HEK293 (cell line): ENCODE data around the gene AP2A1.

Experiments
- CTCF ChIA-PET: fragments of 350-600 bp; formaldehyde crosslinking; extraction: SDS; loops from one replicate; lab custom pipeline; 2021; ENCODE audit warnings: antibody characterized with exemption; lab: Yijun Ruan, JAX
- POLR2A ChIA-PET: fragments of 300-600 bp; formaldehyde crosslinking; extraction: SDS; loops from one replicate; lab custom pipeline; 2020; ENCODE audit warnings: antibody characterized with exemption, inconsistent platforms; lab: Yijun Ruan, JAX
- H3K27ac ChIP-seq: fragments of 200-500 bp; sonication (Bioruptor generic); 2 replicates; pipeline ENCODE4 v1.5.1; 2014; ENCODE audit warnings: low read depth, low read length, control low read depth, inconsistent platforms; ENCODE audit errors: extremely low read depth
- H3K36me3 ChIP-seq, 2 experiments: fragments of 200-500 bp in 1 of 2; sonication (Bioruptor generic) in 1 of 2; 1 replicate in 1 of 2; 2 replicates in 1 of 2; pipeline ENCODE4 v1.5.1; 2014 to 2017; ENCODE audit warnings: inconsistent platforms in 2 of 2, low read length in 2 of 2; ENCODE audit not compliant: control insufficient read depth in 2 of 2, insufficient read depth in 1 of 2
- H3K4me1 ChIP-seq: fragments of 200-500 bp; sonication (Bioruptor generic); 2 replicates; pipeline ENCODE4 v1.5.1; 2014; ENCODE audit warnings: mild to moderate bottlenecking, low read length, inconsistent platforms; ENCODE audit not compliant: control insufficient read depth, insufficient read depth
- H3K4me3 ChIP-seq: 2 replicates; pipeline ENCODE4 v1.5.1; 2011; ENCODE audit warnings: low read depth, mild to moderate bottlenecking, control low read depth, low read length, moderate library complexity
- H3K9me3 ChIP-seq: fragments of 200-500 bp; sonication (Bioruptor generic); 2 replicates; pipeline ENCODE4 v1.5.1; 2014; ENCODE audit warnings: low read depth, low read length, inconsistent platforms; ENCODE audit not compliant: control insufficient read depth, insufficient read depth
- GLIS1 ChIP-seq: fragments of 450-650 bp; formaldehyde crosslinking; IDR thresholded peaks from 2 replicates; pipeline ENCODE4 v1.5.1; 2016; ENCODE audit warnings: missing biosample characterization, missing genetic modification characterization
- KLF1 ChIP-seq: fragments of 450-650 bp; formaldehyde crosslinking; IDR thresholded peaks from 2 replicates; pipeline ENCODE4 v1.5.1; 2016; ENCODE audit warnings: missing biosample characterization, missing genetic modification characterization
- KLF7 ChIP-seq: fragments of 450-650 bp; formaldehyde crosslinking; IDR thresholded peaks from 2 replicates; pipeline ENCODE4 v1.5.1; 2016; ENCODE audit warnings: missing biosample characterization, missing genetic modification characterization, borderline replicate concordance
- SETDB1 ChIP-seq: IDR thresholded peaks from one replicate; pipeline ENCODE4 v1.6.1; 2017; ENCODE audit warnings: mild to moderate bottlenecking, low read length, moderate library complexity, mixed read lengths; ENCODE audit not compliant: insufficient read length
- SP7 ChIP-seq: fragments of 450-650 bp; formaldehyde crosslinking; IDR thresholded peaks from 2 replicates; pipeline ENCODE4 v1.5.1; 2016; ENCODE audit warnings: missing biosample characterization, missing genetic modification characterization
- ZFP3 ChIP-seq: fragments of 450-650 bp; formaldehyde crosslinking; IDR thresholded peaks from 2 replicates; pipeline ENCODE4 v1.5.1; 2016; ENCODE audit warnings: low read depth, missing biosample characterization, missing genetic modification characterization
- ZIC2 ChIP-seq: fragments of 450-650 bp; formaldehyde crosslinking; IDR thresholded peaks from 2 replicates; pipeline ENCODE4 v1.5.1; 2016; ENCODE audit warnings: missing biosample characterization, missing genetic modification characterization
- ZNF146 ChIP-seq: fragments of 450-650 bp; formaldehyde crosslinking; IDR thresholded peaks from 2 replicates; pipeline ENCODE4 v1.5.1; 2016; ENCODE audit warnings: missing biosample characterization, missing genetic modification characterization
- ZNF169 ChIP-seq: fragments of 450-650 bp; formaldehyde crosslinking; IDR thresholded peaks from 2 replicates; pipeline ENCODE4 v1.5.1; 2016; ENCODE audit warnings: missing biosample characterization, missing genetic modification characterization
- ZNF433 ChIP-seq: fragments of 450-650 bp; formaldehyde crosslinking; IDR thresholded peaks from 2 replicates; pipeline ENCODE4 v1.5.1; 2016; ENCODE audit warnings: missing biosample characterization, missing genetic modification characterization, low read depth
- ZNF677 ChIP-seq: fragments of 450-650 bp; IDR thresholded peaks from 2 replicates; pipeline ENCODE4 v1.5.0; 2018; ENCODE audit warnings: missing biosample characterization, mild to moderate bottlenecking, missing genetic modification characterization, moderate library complexity
- ZNF707 ChIP-seq: fragments of 450-650 bp; formaldehyde crosslinking; IDR thresholded peaks from 2 replicates; pipeline ENCODE4 v1.5.1; 2016; ENCODE audit warnings: missing biosample characterization, missing genetic modification characterization
- TF ChIP-seq, protein P1 (sequence below): fragments of 450-650 bp; formaldehyde crosslinking; IDR thresholded peaks from 2 replicates; pipeline ENCODE4 v1.5.1; 2016; ENCODE audit warnings: missing biosample characterization, missing genetic modification characterization, borderline replicate concordance

Gene AP2A1

DNA sequence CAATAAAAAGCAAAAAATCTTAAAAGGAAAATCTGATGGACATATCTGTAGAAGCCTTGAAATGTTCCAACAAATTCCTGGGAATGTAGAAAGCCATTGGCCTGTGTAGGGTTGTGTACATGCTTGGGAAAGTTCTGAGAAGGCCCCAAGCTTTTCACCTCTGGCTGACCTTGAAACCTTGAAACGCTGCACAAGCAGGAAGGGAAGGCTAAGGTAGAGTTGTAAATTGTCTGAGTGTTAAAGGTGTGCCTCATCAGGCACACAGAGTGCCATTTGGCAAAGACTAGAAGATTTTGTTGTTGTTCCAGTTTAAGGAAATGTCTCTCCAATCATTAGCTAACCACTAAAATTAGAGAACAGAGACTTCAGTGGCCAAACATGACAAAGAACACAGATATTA, 14.1 kb upstream of the AP2A1 start:
- POLR2A ChIA-PET: interaction anchor here (0.6 kb wide), 1 partner anchor 41 kb away, joined by 4 read pairs; no protein-coding TSS in a partner anchor
- no peaks in the 10 kb centered on the region for H3K9me3 ChIP-seq
- H3K4me1 ChIP-seq: no peaks in the 10 kb centered on the region
- H3K36me3 ChIP-seq: no peaks in the 10 kb centered on the region
- CTCF ChIA-PET: interaction anchor here (0.6 kb wide), 2 partner anchors 103 to 176 kb away, joined by 3 read pairs; no protein-coding TSS in a partner anchor
- no peak overlapping the region for H3K4me3 ChIP-seq
- no peak overlapping the region for H3K27ac ChIP-seq
- TF ChIP-seq SETDB1 (peak; percentile 53), SP7 (no peak)

DNA sequence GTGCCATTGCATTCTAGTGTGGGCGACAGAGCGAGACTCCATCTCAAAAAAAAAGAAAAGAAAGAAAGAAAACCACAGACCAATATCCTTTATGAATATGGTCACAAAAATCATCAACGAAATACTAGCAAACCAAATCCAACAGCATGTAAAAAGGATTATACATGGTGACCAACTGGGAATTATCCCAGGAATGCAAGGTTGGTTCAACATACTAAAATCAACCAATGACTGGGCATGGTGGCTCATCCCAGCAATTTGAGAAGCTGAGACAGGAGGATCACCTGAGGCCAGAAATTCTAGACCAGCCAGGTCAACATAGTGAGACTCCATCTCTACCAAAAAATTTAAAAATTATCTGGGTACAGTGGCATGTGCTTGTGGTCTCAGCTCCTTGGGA, 10.8 kb upstream of the AP2A1 start:
- CTCF ChIA-PET: interaction anchor here (1.5 kb wide), 1 partner anchor 10 kb away, joined by 4 read pairs; no protein-coding TSS in a partner anchor
- Histone ChIP-seq H3K4me1 (no peaks in the 10 kb centered on the region), H3K27ac (no peak overlapping the region), H3K9me3 (no peaks in the 10 kb centered on the region), H3K36me3 (no peaks in the 10 kb centered on the region), H3K4me3 (no peak overlapping the region)
- TF ChIP-seq SETDB1: peak; percentile 26
- no peak for TF ChIP-seq ZFP3 (tag by site-specific recombination)
- POLR2A ChIA-PET: interaction anchor here (0.6 to 1.0 kb wide), 3 partner anchors 11 to 260 kb away, joined by 3 to 5 read pairs (median 3); partner anchors contain the start of gene AP2A1

DNA sequence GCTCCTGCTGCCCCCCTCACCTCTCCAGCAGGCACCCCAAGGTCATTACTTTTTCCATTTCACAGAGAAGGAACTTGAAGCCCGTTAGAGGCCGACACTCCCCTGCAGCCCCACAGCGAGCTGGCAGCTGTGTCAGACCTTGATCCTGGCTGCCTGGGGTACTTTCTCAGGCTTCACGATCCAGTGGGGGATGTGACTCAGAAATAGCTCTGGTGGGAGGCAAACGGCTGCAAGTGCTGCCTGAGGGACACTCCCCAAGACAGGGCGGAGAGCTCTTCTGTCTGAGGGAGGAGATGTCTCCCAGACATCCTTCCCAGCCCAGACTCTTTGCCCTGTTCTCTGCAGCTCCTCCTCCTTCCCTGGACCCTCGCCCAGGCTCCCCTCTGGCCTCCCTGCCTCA, 8.5 kb upstream of the AP2A1 start:
- Histone ChIP-seq H3K9me3 (no peaks in the 10 kb centered on the region), H3K36me3 (no peaks in the 10 kb centered on the region), H3K4me3 (no peak overlapping the region), H3K4me1 (no peaks in the 10 kb centered on the region), H3K27ac (no peak overlapping the region)
- ChIA-PET CTCF (interaction anchor here (0.6 to 0.7 kb wide), 2 partner anchors 22 to 40 kb away, joined by 3 read pairs; no protein-coding TSS in a partner anchor), POLR2A (no interaction called here)
- TF ChIP-seq GLIS1 (tag by site-specific recombination): peak; percentile 36; the same call in 1 of the 2 replicates
- 0 out of 2 replicates have a peak, but pooled peaks have one; percentile 9 for TF ChIP-seq ZIC2 (tag by site-specific recombination)
- peak; percentile 73 for TF ChIP-seq KLF1 (tag by site-specific recombination)
- no peak for TF ChIP-seq ZNF169 (tag by site-specific recombination)
- TF ChIP-seq SETDB1: no peak
- TF ChIP-seq, protein P1, sequence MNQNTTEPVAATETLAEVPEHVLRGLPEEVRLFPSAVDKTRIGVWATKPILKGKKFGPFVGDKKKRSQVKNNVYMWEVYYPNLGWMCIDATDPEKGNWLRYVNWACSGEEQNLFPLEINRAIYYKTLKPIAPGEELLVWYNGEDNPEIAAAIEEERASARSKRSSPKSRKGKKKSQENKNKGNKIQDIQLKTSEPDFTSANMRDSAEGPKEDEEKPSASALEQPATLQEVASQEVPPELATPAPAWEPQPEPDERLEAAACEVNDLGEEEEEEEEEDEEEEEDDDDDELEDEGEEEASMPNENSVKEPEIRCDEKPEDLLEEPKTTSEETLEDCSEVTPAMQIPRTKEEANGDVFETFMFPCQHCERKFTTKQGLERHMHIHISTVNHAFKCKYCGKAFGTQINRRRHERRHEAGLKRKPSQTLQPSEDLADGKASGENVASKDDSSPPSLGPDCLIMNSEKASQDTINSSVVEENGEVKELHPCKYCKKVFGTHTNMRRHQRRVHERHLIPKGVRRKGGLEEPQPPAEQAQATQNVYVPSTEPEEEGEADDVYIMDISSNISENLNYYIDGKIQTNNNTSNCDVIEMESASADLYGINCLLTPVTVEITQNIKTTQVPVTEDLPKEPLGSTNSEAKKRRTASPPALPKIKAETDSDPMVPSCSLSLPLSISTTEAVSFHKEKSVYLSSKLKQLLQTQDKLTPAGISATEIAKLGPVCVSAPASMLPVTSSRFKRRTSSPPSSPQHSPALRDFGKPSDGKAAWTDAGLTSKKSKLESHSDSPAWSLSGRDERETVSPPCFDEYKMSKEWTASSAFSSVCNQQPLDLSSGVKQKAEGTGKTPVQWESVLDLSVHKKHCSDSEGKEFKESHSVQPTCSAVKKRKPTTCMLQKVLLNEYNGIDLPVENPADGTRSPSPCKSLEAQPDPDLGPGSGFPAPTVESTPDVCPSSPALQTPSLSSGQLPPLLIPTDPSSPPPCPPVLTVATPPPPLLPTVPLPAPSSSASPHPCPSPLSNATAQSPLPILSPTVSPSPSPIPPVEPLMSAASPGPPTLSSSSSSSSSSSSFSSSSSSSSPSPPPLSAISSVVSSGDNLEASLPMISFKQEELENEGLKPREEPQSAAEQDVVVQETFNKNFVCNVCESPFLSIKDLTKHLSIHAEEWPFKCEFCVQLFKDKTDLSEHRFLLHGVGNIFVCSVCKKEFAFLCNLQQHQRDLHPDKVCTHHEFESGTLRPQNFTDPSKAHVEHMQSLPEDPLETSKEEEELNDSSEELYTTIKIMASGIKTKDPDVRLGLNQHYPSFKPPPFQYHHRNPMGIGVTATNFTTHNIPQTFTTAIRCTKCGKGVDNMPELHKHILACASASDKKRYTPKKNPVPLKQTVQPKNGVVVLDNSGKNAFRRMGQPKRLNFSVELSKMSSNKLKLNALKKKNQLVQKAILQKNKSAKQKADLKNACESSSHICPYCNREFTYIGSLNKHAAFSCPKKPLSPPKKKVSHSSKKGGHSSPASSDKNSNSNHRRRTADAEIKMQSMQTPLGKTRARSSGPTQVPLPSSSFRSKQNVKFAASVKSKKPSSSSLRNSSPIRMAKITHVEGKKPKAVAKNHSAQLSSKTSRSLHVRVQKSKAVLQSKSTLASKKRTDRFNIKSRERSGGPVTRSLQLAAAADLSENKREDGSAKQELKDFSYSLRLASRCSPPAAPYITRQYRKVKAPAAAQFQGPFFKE: no peak
- TF ChIP-seq KLF7 (tag by site-specific recombination): no peak
- no peak for TF ChIP-seq ZNF707 (tag by site-specific recombination)
- TF ChIP-seq ZNF146: no peak
- TF ChIP-seq ZNF677 (tag by site-specific recombination): no peak
- no peak for TF ChIP-seq ZNF433 (tag by site-specific recombination)
